Renal cortical epithelial cell (primary cell): ENCODE results near the gene ICE1. TPM values are rescaled to one million over a fixed set of nuclear protein-coding genes. Genes with fewer than 3 reads are reported as not detected.
A peak's percentile ranks its signal among the peaks of the same experiment; 100 is the strongest.
"Not testable (repeated sequence)": the region's sequence is repeated elsewhere in the genome, so short reads cannot be mapped to it uniquely, and the experiment has no call there.

ENCODE experiments used
- DNase-seq: peaks from one replicate; pipeline ENCODE4 v3.0.0-alpha.2; 2011; ENCODE audit warnings: low read depth
- total RNA-seq: library from RNA; depleted of rRNA; stranded (reverse); fragments of >200 nt; gene quantifications from 2 replicates; pipeline ENCODE4 v1.2.3, GENCODE V29; 2014

ICE1 gene
- total RNA-seq, 1 donor from 2014 or later, result 47.1 TPM

DNA sequence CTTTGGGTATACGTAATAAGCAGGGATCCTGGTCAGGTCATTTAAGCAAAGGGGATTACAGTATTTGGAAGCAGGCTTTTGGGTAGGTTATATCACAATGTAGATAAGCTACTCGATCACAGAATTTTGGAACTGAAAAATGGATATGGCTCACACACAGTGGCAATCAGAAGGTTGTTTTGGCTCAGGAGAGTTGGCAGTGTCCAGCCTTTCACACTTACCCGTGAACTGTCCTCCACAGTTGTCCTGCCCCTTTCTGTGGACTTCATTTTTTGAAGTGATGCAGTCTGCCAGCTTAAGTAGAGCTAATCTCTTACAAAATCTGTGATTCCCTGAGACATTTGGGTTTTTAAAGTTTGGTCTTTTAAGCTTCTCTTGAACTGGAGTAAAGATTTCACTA, 30.7 kb downstream of the ICE1 start:
- DNase-seq, result no peak

DNA sequence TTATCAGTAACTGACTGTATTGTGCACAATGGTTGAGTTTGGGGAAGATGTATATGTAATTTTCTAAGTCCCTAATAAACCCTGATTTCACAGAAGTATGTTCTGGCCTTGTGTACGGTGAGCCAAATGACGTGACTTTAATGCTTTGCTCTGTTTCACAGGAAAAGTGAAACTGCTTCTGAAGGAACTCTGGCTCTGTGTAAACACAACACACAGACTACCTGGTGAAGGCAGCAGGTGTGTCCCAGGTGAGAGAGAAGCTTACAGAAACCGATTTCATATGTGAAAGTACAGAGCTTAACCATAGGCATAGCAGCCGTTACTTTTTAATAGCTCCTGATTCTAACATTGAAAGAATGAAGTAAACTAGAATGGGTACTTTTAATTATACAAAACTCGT, 31.9 kb downstream of the ICE1 start:
- DNase-seq, result no peak

DNA sequence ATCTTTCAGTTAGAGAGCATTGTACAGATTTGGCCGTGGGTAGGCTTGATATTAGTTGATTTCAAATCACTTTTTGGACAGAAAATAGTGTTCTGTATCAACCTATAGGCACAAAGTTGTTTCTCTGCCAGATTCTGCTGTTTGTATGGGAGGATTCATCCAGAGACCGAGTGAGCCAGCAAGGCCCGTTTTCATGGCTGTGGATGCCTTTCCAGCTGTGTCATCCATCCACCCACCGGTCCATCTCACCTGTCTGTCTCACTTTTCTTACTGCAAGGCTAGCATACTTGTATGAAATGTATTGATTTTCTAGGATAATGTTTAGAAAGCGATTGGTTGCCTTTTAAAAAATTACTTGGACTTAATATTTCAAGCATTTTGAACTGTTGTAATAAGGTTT, 34.4 kb downstream of the ICE1 start:
- no peak for DNase-seq

DNA sequence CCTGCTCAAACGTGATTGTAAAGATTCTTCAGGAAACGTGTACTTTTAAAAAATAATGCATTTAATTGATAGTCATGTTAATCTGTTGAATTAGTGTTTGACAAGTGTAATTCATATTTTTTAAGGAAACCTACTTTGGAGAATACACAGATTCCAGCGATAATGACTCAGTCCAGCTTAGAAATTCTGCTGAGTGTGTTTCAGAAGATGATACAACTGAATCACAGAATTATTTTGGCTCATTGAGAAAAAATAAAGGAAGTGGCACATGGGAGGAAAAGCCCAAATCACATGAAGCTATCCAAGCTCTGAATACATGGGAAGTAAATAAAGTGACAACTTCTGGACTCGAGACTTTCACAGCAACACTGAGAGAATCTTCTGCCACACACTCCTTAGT, 37.8 kb downstream of the ICE1 start:
- DNase-seq, result no peak

DNA sequence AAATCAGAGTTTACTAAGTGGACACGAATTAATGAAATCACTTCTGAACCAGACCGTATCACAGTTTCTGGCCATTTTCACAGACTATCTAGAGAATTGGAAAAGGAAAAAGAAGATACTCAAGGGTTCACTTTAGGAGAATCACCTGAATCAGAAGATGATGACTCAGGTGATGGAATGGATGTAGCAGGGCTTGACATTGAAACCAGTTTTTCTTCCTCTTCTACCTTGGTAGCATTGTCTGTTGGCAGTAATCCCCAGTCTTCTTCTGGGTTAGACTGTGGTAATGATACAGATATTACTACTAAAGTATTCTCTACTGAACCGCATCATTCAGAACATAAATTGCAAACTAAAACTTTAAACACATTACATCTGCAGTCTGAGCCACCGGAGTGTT, 38.5 kb downstream of the ICE1 start:
- DNase-seq, result no peak

DNA sequence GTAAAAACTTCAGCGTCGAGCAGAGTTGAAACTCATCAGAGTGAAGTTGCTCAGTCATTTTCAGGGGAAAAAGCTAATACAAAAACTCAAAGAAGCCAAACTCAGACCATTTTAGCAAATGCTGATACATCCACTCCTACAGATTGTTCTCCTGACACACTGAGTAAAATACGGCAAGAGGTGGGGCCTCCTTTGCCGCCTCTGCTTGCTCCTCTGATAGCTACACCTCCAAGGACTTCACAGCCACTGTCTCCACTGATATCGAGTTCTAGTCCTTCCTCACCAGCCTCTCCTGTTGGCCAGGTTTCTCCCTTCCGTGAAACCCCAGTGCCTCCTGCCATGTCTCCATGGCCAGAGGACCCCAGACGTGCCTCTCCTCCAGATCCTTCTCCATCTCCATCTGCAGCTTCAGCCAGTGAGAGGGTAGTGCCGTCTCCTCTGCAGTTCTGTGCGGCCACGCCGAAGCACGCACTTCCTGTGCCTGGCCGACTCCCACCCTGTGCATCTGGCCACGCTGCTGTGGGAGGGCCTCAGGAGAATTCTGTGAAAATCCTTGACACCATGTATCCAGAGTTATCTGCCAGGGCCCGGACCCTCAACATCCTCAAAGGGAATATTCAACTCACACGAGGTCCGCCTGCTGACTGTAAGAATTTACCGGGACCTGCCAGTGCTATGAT, 41.7 kb downstream of the ICE1 start:
- no peak for DNase-seq

DNA sequence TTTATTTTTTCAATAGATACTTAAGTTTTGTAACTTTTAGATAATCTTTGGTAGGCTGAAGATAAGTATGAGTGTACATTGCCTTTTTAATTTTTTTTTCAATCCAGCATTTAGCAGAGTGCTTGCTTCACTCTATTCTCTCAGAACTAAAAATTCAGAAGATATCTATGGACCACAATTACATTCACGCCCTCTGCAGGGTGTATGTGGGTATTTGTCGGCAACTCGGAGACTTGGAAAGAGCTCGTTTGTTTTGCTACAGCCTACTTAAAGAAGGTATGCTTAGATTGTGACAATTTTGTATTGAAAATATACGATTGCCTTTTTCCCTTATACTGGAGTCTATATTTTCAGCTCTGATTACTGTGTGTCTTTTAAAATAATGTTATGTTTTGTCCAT, 43.8 kb downstream of the ICE1 start:
- DNase-seq, result no peak

DNA sequence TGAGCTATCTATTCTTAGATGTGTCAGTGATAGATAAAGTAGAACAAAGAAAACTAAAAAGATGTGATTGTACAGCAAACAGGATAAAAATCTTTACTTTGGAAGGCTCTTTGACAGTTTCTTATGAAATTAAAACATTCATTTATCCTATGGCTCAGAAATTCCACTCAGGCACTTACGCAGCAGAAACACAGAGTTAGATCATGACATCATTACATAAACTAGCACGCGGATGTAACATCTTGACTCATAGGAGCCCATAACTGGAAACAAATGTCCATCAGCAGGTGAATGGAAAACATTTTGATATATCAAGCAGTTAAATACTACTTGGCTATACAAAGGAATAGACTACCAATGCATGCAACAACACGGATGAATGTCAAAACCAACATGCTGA, 45.3 kb downstream of the ICE1 start:
- no peak for DNase-seq

DNA sequence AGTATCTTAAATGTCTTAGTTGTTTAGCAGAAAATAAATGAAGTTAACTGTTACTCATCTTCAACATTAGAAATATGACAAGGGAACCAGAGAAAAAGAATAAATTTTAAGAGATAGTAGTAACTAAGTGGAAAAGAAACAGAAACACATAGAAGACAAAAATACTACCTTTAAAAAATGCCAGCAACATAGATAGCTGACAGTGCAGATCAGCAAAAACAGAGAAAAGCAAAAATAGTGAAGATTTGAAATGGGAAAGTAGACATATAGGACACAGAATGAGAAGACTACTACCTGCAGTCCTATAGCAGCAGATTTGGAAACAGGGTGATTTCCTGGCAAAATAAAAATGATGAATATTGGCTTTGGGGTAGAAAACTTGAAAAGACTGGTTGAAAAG, 48.5 kb downstream of the ICE1 start:
- DNase-seq, result no peak

DNA sequence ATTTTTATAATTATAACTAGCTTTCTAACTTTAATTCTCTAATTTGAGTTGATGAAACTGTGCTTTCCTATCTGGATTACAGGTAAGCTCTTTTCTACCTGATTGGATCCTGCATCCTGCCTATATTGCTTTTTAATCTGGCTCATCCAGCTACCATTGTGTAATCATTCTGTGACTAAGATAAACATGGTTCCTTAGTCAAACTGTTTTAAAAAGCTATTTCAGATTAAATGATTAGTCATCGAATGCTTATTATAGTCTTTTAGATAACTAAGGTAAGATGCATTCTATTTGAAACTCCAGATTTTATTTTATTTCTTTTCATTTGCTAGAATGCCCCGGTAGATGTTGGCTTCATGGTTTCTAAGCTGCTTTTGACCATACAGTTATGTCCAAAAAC, 50.7 kb downstream of the ICE1 start:
- peak; percentile 59 for DNase-seq

DNA sequence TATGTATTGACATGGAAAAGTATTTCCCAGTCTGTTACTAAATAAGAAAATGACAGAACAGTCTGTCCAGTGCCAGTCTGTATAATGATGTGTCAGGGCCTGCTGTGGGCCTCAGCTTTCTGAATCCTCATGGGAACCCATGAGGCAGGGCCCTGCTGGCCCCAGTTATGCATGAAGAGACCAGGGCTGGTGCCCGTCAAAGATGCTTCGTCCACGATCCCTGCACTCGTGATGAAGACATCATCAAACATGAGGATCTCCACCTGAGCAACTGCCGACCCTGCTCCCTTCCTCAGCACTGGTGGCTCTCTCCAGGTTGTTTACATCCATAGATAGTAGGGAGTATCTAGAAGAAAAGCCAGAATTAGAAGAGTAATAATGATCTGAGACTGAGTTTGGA, 52.5 kb downstream of the ICE1 start:
- no peak for DNase-seq

DNA sequence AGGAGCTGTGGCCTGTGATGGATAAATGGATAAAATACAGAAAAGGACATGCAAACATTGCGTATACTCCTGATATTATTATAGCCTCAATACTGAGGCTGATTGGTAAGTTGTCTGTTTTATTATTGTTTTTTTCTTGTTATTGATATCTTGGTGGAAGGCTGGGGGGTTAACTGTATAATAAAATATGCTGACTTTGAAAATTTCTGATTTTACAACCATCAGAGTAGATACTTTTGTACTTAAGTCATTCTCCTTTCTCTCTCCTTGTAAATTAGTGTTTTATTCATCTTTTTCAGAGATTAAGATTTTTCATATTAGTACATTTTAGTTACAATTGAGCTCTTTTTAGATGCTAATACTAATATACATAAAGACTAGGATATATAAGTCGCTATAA, 53.5 kb downstream of the ICE1 start:
- no peak for DNase-seq

DNA sequence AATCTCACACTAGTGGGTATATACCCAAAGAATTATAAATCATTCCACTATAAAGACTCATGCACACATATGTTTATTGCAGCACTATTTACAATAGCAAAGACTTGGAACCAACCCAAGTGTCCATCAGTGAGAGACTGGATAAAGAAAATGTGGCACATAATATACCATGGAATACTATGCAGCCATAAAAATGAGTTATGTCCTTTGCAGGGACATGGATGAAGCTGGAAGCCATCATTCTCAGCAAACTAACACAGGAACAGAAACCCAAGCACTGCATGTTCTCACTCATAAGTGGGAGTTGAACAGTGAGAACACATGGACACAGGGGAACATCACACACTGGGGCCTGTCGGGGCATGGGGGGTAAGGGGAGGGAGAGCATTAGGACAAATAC, 57.1 kb downstream of the ICE1 start:
- DNase-seq, result not testable (repeated sequence)

DNA sequence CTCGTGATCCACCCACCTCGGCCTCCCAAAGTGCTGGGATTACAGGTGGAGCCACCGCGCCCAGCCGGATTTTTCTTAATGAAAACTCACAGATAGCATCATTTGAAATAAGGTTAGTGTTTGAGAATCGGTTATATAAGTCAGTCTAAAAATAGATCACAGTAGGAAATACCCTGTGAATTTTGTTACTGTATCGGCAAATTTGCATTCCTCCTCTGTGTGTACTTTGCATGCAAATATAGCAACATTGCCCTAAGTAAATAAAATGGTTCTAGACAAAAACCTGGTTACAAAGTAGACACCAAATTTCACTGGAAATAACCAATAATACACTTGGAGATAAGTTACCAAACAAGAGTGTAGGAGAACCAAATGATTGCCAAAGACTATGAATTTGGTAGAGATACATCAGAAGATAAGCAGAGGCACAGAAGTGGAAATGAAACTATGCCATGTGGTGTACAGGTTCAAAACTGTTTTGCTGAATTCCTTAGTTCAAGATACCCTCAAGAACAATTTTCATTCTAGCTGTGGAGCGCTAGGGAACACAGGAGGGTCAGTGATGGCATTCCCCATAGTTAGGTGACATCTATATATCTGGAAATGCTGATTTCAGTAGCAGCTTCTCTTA, 58.1 kb downstream of the ICE1 start:
- no peak for DNase-seq

DNA sequence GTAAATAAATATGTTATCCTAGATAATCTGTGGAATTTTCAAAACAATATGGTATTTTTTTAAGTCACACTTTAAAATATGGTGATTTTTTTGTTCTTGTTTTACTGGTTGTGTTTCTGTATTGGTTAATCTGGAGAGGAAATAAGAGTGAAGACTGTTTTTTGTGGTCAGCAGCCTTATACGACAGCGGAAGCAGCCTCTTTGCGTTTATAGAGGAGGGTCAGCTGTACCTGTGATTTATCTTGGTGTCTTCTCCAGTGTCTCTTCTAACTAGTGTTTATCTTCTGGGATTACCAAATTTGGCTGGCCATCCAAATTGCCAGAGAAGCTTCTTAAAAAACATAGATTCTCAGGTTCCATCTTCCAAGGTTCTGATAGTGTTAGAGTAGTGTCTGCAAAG, 58.7 kb downstream of the ICE1 start:
- DNase-seq, result no peak

DNA sequence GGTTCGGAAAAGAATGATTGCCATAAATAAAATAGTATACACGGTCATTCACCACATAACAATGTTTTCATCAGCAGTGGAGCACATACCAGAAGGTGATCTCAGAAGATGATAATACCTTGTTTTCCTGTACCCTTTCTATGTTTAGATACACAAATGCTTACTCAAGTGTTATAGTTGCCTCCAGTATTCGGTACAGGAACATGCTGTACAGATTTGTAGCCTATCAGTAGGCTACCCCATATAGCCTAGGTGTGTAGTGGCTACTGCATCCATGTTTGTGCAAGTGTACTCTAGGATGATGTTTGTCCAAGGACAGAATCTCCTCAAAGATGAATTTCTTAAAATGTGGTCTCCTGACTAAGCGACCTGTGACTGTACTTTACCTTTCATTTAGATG, 59.2 kb downstream of the ICE1 start:
- DNase-seq, result no peak

DNA sequence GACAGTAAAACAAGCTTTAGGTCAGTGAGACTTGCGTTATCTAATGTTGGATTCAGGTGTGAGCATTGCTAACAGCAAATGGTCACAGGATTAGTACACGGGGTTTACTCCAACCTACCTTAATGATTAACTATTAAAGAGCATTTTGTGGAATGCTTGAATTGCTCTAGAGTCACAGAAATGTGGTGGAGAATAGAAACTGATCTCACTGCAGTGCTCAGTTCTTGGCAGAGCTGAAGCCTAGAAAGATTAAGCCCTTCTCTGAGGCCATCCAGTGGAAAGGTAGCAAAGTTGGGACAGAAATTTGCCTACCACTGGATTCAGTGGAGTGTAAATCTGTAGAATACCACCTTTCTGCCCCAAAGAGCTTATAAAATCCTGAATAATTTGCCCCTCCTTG, 60.9 kb downstream of the ICE1 start:
- DNase-seq, result peak; percentile 87

DNA sequence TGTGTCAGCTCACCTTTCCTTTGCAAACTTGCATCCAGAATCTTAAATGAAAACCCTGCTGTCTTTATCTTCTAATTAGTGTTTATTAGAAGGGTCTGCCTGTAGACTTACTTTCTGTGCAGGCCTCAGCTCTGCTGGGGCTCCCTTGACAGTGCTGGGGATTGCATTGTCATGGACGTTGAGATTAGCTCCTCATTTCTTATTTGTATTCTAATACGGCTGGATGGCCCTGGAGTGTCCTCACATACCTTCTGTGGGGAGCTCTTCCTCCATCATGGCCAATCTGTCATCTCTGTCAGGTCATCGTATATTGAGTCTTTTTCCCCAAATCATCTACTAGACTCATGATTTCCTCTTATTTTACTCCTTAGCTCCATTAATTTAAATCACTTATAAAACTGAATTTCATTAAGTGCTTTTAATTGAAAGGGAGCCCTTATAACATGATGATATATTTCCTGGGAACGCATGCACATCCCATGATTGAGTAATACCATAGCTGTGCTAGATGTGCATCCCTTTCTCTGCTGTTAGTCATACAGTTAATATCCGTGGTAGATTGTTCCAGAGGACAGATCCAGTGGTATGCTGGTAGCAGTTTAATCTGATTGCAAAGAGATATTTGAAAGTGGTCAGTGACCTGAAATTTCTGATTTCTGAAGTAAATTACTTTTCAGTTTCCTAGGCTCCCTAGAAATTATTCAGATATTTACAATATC, 61.6 kb downstream of the ICE1 start:
- peak; percentile 76 for DNase-seq

DNA sequence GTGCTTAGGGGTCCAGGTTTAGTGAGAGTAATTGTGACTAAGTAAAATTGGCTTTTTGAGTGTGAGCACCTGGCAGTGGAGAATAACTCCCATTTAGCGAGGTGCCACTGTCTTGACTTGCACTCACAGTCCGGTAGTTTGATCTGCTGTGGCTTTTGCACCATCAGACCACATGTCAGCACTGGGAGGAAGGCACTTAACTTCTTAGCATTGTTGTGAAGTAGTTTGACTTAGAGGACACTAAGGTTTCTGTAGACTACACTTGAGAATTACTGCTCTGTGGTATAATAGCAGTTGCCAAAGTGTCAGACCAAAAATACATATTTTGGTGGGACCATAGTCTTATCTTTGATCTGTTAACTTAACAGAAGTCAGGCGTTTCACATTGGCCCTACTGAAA, 63.6 kb downstream of the ICE1 start:
- no peak for DNase-seq

DNA sequence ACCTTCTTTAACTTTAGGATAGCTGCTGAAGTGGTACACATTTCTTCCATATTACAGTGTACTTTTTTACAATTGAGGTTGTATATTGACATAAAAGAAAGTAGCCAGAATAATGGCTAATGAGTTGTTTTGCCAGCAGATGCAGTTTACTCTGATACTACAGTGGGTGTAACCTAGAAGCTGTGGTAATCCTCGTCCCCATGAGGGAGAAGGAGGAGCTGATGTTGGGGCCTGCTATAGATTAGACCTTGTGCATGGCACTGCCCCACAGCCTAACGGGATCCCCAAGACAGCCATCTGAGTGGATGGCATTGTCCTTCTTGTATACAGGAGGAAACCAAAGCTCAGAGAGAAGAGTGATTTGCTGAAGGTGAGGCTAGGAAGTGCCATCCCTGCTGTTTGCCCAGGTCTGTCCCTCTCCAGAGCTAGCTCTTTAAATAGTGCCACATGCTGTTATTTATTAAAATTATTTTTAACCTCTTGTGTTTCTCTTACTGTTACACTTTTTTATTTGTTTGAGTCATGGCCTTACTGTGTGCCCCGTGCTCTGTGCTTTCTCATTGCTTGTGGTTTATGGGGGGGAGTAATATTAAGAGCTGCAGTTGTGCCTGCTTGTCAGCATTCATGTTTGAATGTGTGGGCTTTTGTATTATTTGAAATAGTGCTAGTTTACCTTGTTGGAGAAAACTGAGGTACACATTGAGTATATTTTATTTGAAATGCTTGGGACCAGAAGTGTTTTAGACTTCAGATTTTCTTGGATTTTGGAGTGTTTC, 65.3 kb downstream of the ICE1 start:
- DNase-seq, result no peak

DNA sequence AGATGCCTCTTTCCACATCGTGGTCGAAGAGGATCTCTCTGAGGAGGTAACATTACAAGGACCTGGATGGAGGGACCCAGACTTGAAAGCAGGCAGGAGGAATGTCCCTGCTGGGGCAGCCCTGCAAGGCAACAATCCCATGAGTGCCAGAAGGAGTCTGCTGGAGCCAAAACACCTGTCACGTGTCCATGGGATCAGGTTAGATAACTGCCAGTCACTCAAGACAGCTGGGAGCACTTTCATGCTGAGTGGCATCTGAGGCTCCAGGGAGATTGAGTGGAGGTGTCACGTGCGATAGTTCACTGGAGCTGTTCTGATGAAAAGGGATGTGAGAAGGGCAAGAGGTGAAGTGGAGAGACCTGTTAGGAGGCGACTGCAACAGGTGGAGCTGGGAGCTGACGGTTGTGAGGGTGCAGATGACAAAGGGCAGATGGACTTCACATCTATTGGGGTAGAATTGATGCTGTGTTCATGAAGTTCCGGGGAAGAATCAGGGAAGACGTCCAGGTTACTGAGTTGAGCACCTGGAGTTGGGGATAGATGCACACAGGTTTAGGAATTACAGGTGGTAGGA, 68.4 kb downstream of the ICE1 start:
- DNase-seq, result no peak
